ENCODE results near the gene GLDC. TPM values are rescaled to one million over a fixed set of nuclear protein-coding genes. Genes with fewer than 3 reads are reported as not detected.
A peak's percentile ranks its signal among the peaks of the same experiment; 100 is the strongest.

Gene GLDC
- total and polyA plus RNA-seq, 10 of the 15 experiments (the other 5 are each of a cell fraction or from before 2014, with no cell fraction given) = 33.1 to 165 (median 114) TPM

DNA sequence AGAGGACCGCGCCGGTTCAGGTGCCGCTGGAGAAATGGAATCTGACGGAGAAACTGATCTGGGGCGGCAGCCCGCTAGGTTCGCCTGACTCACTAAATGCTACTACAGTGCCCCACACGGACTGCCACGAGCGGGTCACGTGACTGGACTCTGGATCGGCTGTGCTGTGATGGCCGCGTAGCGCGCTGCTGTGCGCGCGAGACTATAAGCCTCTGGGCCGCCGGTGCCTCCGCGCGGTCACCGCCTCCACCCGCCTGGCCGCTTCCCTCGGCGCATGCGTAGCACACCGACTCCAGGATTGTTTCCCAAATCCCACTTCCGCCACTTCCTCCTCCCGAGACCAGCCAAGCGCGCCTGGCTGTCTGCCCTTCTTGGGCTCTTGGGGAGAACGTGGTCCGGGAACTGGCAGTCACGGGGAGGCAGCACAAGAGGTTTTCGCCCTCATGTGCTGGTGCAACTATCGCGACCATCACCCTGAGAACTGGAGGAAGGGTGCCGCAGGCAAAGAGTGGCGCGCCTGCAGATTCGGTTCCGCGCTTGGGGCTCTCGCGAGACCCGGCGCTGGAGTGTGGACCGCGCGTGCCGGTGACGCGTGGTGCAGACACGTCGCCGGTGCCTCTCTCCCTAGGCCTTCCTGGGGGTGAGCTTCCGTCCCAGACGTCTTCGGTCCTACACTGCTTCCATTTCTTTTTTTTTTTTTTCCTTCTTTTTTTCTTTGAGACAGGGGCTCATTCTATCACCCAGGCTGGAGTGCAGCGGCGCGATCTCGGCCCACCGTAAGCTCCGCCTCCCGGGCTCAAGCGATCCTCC lies 35.8 kb upstream of the GLDC start:
- no peaks in the 10 kb centered on the region for H4K20me1 ChIP-seq (ENCODE audit: control insufficient read depth, insufficient read depth)
- peak overlapping the region; percentile 88 for H3K4me3 ChIP-seq
- in situ Hi-C loops (cut with MboI) = loop anchor here (10.0 kb wide), 1 partner anchor 267 kb away; the partner anchor contains the start of gene UHRF2
- peak; percentile 88 for FAIRE-seq
- no peaks in the 10 kb centered on the region for H3K36me3 ChIP-seq (ENCODE audit: control insufficient read depth in 2 of 2, insufficient read depth in 2 of 2, low read length in 1 of 2)
- H3K9me3 ChIP-seq (replicated peaks; ENCODE audit: control insufficient read depth, insufficient read depth, low read length) = no peaks in the 10 kb centered on the region
- peaks cover 20% of the 10 kb centered on the region for H3K4me1 ChIP-seq (ENCODE audit: control insufficient read depth, insufficient read depth, low read length)
- BruUV-seq (replicated peaks) = no TSS peak
- intact Hi-C loops (cut with micrococcal nuclease; ENCODE audit: unreplicated experiment) = loop anchor here (2.0 to 10.0 kb wide), 5 partner anchors 35 to 677 kb away; partner anchors contain the start of gene UHRF2
- ChIA-PET CTCF (interaction anchor here (0.6 to 7.9 kb wide), 8 partner anchors 12 to 327 kb away, joined by 3 to 56 read pairs (median 6); partner anchors contain the start of gene KDM4C), RAD21 (ENCODE audit: unreplicated experiment) (interaction anchor here (0.5 to 4.1 kb wide), 19 partner anchors 8 to 105 kb away, joined by 3 to 15 read pairs (median 7); partner anchors contain the start of genes GLDC and KDM4C), POLR2A (interaction anchor here (0.6 to 3.2 kb wide), 20 partner anchors 8 to 1167 kb away, joined by 3 to 22 read pairs (median 6); partner anchors contain the start of genes KDM4C and UHRF2), SMC1A (ENCODE audit: uncharacterized antibody, unreplicated experiment) (interaction anchor here (0.8 to 5.4 kb wide), 15 partner anchors 8 to 627 kb away, joined by 3 to 28 read pairs (median 4); partner anchors contain the start of gene GLDC)
- peaks cover 23% of the 10 kb centered on the region for H3K79me2 ChIP-seq (ENCODE audit: control insufficient read depth, insufficient read depth, low read length)
- H2AFZ ChIP-seq (ENCODE audit: control insufficient read depth, low read depth, low read length) = peak overlapping the region; percentile 96
- ATAC-seq = peak; percentile 84
- peak overlapping the region; percentile 66 for H3K4me2 ChIP-seq (ENCODE audit: control insufficient read depth, insufficient read depth)
- peak; percentile 88 for DNase-seq (ENCODE audit: low read depth, low spot score)
- H3K27ac ChIP-seq (ENCODE audit: control insufficient read depth, insufficient read depth) = peak overlapping the region; percentile 99
- WGBS (ENCODE audit: insufficient coverage, insufficient replicate concordance, low lambda C conversion rate, missing lambda C conversion rate) = under 1% methylated on average over 72 of the region's 72 CpGs
- H3K9ac ChIP-seq (ENCODE audit: control insufficient read depth, insufficient read depth, low read length) = peak overlapping the region; percentile 99
- no peaks in the 10 kb centered on the region for H3K27me3 ChIP-seq (replicated peaks in 1 of 2; ENCODE audit: control insufficient read depth in 2 of 2, insufficient read depth in 2 of 2, low read length in 1 of 2)
- no peak for TF ChIP-seq NR2C1 (IDR thresholded peaks at IDR 0.05)
- TF ChIP-seq NRF1 (conservative IDR thresholded peaks at IDR 0.05; ENCODE audit: low read depth, low read length) = peak; percentile 76
- TF ChIP-seq ETV6 (conservative IDR thresholded peaks at IDR 0.05 in 1 of 2, IDR thresholded peaks at IDR 0.05 in 1 of 2; ENCODE audit: borderline replicate concordance in 1 of 2, low read depth in 1 of 2) = peak in 1 of 2 experiments; percentile 48; a peak in 1 of 4 replicates
- TF ChIP-seq CBFB (IDR thresholded peaks at IDR 0.05; ENCODE audit: low read depth) = peak; percentile 99
- TF ChIP-seq KDM1A (IDR thresholded peaks at IDR 0.05; ENCODE audit: borderline replicate concordance) = no peak
- TF ChIP-seq TARDBP (IDR thresholded peaks at IDR 0.05; ENCODE audit: borderline replicate concordance) = no peak
- peak; percentile 62 for TF ChIP-seq TCF3 (IDR thresholded peaks at IDR 0.05; ENCODE audit: borderline replicate concordance, insufficient read depth, low read depth, low read length)
- TF ChIP-seq, protein P1, sequence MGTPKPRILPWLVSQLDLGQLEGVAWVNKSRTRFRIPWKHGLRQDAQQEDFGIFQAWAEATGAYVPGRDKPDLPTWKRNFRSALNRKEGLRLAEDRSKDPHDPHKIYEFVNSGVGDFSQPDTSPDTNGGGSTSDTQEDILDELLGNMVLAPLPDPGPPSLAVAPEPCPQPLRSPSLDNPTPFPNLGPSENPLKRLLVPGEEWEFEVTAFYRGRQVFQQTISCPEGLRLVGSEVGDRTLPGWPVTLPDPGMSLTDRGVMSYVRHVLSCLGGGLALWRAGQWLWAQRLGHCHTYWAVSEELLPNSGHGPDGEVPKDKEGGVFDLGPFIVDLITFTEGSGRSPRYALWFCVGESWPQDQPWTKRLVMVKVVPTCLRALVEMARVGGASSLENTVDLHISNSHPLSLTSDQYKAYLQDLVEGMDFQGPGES (IDR thresholded peaks at IDR 0.05) = no peak
- TF ChIP-seq MTA2 (IDR thresholded peaks at IDR 0.05; ENCODE audit: low read depth) = no peak
- peak; percentile 96 for TF ChIP-seq EED (IDR thresholded peaks at IDR 0.05; ENCODE audit: low read depth)
- no peak for TF ChIP-seq CBX3 (IDR thresholded peaks at IDR 0.05; ENCODE audit: borderline replicate concordance, low read depth)
- TF ChIP-seq SMARCA5 (IDR thresholded peaks at IDR 0.05) = 0 out of 2 replicates have a peak, but pooled peaks have one; percentile 43
- no peak for TF ChIP-seq KAT2A (conservative IDR thresholded peaks at IDR 0.05; ENCODE audit: control insufficient read depth, low read depth, low read length)
- TF ChIP-seq, protein P2, sequence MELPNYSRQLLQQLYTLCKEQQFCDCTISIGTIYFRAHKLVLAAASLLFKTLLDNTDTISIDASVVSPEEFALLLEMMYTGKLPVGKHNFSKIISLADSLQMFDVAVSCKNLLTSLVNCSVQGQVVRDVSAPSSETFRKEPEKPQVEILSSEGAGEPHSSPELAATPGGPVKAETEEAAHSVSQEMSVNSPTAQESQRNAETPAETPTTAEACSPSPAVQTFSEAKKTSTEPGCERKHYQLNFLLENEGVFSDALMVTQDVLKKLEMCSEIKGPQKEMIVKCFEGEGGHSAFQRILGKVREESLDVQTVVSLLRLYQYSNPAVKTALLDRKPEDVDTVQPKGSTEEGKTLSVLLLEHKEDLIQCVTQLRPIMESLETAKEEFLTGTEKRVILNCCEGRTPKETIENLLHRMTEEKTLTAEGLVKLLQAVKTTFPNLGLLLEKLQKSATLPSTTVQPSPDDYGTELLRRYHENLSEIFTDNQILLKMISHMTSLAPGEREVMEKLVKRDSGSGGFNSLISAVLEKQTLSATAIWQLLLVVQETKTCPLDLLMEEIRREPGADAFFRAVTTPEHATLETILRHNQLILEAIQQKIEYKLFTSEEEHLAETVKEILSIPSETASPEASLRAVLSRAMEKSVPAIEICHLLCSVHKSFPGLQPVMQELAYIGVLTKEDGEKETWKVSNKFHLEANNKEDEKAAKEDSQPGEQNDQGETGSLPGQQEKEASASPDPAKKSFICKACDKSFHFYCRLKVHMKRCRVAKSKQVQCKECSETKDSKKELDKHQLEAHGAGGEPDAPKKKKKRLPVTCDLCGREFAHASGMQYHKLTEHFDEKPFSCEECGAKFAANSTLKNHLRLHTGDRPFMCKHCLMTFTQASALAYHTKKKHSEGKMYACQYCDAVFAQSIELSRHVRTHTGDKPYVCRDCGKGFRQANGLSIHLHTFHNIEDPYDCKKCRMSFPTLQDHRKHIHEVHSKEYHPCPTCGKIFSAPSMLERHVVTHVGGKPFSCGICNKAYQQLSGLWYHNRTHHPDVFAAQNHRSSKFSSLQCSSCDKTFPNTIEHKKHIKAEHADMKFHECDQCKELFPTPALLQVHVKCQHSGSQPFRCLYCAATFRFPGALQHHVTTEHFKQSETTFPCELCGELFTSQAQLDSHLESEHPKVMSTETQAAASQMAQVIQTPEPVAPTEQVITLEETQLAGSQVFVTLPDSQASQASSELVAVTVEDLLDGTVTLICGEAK (IDR thresholded peaks at IDR 0.05; ENCODE audit: borderline replicate concordance) = no peak; the same call in 1 of the 2 replicates
- peak; percentile 89 for TF ChIP-seq TAF1 (IDR thresholded peaks at IDR 0.05; ENCODE audit: borderline replicate concordance, low read depth, low read length)
- TF ChIP-seq ZNF217 (IDR thresholded peaks at IDR 0.05) = no peak
- TF ChIP-seq STAT1 (conservative IDR thresholded peaks at IDR 0.05) = peak; percentile 85
- TF ChIP-seq BRCA1 (IDR thresholded peaks at IDR 0.05; ENCODE audit: low read depth, low read length) = peak; percentile 98
- 0 out of 2 replicates have a peak, but pooled peaks have one; percentile 27 for TF ChIP-seq HDAC2 (IDR thresholded peaks at IDR 0.05)

All from GM12878 (cell line).